ENCODE measurements around the gene CDY2B.
"Not testable (repeated sequence)": the region's sequence is repeated elsewhere in the genome, so short reads cannot be mapped to it uniquely, and the experiment has no call there.

The CDY2B gene, protein sequence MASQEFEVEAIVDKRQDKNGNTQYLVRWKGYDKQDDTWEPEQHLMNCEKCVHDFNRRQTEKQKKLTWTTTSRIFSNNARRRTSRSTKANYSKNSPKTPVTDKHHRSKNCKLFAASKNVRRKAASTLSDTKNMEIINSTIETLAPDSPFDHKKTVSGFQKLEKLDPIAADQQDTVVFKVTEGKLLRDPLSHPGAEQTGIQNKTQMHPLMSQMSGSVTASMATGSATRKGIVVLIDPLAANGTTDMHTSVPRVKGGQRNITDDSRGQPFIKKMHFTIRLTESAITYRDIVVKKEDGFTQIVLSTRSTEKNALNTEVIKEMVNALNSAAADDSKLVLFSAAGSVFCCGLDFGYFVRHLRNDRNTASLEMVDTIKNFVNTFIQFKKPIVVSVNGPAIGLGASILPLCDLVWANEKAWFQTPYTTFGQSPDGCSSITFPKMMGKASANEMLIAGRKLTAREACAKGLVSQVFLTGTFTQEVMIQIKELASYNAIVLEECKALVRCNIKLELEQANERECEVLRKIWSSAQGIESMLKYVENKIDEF

DNA sequence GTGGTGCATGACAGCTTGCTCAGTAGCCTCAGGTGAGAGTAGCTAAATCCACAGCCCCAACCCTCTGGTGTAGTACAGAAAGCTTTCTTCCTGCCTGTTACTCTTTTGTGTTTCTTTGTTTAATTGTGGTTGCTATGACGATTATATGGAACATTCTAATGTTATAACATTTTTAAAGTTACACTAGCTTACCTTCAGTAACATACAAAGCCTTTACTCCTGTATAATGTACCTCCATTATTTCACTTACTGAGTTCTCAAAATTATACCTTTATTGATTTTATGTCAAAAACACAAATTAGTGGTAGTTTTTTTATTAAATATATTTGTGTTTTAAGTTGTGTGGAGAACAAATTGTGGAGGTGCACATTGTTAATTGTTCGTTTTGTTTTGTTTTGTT, at the start of gene CDY2B:
CDY2B (minus strand) TSS at position 101 of the 400 bp plus-strand sequence. CDS start 328 bp downstream, outside the sequence.
- not testable (repeated sequence) for DNase-seq

DNA sequence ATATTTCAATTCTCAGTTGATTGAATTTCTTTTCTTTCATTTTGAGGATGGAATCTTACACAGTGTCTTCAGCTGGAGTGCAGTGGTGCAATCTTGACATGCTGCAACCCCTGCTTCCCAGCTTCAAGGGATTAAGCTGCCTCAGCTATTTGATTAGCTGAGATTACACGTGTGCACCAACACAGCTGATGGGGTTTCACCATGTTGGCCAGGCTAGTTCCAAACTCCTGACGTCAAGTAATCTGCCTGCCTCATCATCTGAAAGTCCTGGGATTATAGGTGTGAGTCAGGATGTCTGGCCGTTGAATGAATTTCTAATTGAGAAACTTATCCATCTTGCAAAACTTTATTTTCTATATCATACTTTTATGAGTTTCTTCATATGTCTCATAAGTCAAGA, 28.0 kb upstream of the CDY2B start:
- DNase-seq: not testable (repeated sequence)

DNA sequence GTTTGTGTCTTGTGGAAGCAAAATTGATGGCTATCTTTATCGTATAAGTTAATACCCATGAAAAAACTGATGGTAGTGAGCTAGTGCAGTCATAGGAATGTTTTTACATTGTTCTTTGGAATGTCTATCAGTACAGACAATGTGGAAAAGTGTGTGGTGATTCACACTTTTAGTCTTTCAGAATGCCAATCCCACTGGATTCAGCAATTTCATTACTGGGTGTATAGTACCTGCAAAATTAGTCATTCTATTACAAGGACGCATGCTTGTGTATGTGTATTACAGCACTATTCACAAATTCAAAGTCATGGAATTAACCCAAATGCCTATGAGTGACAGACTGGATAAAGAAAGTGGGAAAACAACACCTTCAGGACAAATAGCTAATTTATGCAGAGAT, 27.3 kb upstream of the CDY2B start:
- not testable (repeated sequence) for DNase-seq

DNA sequence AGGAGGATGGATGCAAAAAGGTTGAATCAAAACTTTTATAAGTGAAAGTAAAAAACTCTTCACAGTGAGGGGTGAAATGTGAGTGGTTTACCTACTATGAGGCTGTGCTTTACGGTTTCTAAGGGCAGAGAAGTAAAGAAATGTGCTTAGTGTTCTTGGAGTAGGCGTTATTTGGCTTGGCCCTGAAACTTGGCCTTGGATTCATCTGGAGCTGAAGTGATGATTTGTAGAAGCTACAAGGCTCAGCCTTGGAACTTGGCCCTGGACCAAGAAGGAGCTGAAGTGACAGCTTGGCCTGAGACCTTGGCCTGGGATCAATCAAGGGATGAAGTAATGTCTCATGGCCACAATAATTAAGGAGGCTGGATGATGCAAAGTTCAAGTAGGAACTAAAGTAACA, 1.7 kb upstream of the CDY2B start:
- DNase-seq: not testable (repeated sequence)

DNA sequence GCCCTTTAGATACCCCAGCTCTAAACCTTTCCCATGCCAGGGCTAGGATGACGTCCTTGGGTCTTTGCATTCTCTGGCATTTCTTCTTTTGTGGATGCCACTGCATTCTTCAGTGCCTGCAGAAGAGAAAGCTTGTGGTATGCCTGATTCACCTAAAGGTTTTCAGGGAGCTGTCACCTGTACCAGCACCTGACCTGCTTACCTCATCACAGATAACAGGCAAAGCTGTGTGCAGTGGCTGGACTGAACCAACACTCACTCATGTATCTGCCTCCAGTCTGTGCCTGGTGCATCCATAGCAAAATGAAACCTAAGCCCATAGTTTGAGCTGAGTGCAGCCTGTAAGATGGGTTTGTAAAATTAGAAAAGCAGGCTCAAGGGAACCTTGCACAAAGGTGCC, 3.3 kb downstream of the CDY2B start:
- DNase-seq: not testable (repeated sequence)

DNA sequence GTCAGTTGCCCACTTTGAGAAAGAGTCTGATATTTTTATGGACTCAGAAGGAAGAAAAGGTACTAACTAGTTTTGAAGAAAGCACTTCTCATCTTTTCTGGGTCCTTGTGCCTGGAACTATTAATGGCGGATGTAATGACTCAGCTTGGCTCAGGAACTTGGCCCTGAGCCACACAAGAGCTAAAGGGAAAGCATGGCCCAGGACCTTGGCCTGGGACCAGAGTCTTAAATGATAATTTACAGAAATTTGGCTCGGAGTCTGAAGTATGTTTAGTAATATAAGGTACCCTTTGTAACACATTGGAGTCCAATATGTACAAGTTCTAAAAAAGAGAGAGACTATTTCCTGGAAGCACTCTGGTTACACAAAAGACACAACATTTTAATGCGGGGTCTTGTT, 4.6 kb downstream of the CDY2B start:
- DNase-seq: not testable (repeated sequence)

DNA sequence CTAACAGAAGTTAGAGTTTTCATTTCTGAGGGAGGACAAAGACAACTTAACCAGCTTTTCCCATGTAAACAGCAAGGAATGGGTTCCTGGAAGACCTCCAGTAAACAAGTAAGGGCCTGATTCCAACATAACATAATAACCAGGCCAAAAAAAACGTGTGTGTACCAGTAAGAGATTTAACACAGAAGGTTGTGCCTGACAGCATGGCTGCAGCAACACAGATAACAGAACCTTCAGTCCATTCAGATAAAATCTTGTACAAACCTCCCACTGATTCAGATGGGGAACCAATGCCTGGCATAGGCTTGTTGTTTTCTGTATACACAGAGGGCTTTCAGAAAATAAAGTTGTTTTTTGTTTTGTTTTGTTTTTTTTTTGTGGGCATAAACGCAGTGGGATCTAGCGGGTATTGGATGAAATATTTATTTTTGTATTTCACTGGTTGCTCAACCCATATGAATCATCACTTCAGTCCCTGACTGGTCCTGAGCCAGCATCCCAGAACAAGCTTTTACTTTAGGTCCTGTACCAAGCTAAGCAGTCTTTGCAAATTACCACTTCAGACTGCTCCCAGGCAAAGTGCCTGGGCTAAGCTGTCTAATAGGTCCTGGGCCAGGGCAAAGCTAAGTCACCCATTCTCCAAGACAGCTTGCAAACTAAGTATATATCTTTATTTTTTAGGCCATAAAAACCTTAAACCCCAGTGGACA, 8.7 kb downstream of the CDY2B start:
- not testable (repeated sequence) for DNase-seq

DNA sequence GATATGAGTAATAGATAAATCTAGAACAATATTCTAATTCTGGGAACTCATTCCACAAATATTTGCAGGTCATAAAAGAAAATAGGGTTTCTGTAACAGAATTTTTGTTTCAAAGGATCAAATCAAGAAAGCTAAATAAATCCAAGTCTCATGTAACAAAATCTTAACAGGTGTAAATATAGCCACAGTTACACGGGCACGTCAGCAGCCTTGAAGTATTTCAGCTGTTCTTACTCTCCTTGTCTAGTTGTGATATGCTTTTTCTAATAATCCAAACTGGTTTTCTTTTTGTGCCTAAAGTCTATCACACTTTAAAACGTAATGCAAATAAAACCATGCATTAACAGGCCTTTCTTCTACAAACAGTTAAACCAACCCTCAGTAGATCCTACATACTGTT, 9.3 kb downstream of the CDY2B start:
- not testable (repeated sequence) for DNase-seq

DNA sequence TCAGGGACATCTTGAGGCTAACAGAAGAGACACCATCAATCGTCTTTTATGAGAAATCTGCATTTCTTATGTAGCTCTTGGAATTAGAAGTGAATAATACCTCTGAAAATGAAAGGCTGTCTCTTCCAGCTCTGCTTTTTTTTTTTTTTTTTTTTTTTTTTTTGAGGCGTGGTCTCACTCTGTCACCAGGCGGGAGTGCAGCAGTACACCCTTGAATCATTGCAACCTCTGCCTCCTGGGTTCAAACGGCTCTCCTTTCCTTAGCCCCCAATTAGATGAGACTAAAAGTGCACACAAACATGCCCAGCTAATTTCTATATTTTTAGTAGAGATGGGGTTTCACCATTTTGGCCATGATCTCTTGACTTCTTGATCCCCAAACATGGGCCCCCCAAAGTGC, 12.2 kb downstream of the CDY2B start:
- not testable (repeated sequence) for DNase-seq

DNA sequence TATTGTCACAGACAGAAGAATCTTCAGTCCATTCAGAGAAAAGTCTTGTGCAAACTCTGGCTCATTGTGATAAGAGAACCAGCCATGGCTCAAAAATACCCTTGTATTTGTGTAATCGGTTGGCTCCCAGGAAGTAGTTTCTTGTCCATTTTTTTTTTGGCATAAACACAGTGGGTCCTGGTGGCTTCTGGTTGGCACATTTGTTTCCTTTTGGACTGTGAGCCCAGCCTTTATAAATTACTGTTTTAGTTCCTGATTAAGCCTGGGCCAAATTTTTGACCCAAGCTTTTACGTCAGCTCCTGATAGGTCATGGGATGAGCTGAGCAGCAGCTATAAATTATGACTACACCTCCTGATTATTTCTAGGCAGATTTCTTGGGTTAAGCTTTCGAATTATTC, 19.4 kb downstream of the CDY2B start:
- DNase-seq: not testable (repeated sequence)

DNA sequence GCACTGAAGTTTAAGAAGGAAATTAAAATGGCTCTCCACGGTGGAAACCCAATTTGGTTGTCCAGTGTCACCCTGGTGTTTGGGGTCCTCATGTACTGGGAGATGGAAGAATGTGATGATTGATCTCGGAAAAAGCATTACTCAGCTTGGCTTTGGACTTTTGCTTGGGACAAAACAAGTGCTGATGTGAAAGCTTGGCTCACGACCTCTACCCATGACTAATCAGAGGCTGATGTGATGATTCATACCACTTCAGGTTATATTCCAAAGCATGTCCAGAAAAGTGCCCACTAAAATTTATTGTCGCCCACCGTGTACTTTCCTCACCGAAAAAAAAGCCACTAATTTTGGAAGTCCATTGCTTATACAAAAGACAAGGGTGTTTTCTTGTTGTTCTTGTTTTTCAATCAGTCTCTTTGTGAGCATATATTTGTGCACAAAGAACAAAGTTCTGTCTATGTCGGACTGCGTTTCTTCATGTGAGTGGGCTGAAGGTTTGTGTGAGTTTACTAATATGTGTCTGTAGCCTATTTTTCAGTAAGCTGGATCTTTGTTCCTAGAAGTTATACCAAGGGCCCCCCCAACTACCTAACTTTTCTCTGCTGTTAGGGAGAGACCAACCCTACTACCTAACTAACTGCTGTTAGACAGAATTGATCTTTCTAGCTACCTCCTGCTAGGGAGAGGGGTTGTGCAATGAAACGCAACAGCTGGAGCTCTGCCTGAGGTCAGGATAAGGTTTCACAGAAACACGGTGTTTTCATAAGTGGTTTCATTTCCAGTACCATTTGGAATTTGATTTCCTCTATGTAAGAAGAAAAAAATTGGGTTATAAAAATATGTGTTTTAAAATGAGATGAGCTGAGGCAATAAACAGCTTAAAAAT, 22.8 kb downstream of the CDY2B start:
- not testable (repeated sequence) for DNase-seq

DNA sequence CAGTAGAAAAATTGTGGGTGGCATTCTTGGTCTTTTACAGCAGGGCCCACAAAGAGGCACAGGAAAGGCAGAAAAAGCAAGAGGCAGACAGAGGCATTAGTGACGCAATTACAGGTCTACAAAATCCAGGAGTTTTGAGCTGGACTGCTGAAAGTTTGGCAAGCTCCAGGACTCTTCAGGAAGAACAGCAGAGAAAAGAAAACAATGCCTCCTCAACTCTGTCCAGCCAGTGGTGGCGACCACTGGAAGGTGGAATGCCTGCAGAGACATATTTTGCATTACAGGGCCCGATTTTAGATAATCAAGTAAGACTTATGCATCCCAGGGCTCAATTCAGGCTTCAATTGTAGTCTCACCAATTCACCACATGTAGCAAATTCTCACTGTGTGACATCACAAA, 23.5 kb downstream of the CDY2B start:
- not testable (repeated sequence) for DNase-seq

DNA sequence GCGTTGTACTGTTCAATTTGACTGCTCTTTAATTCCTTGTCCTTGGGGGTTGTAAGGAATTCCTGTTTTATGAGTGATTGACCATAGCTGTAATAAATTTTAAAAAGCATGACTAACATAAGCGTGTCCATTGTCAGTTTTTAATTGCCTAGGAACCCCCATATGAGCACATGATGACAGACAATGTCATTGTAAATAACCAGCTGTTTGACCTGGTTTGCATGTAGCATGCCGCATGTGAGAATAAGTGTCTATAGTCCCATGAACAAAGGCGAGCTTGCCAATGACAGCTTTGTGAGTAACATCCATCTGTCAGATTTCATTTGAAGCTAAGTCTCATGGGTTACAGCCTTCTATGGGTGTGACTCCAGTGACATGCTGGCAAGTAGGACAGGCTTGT, 30.9 kb downstream of the CDY2B start:
- not testable (repeated sequence) for DNase-seq

DNA sequence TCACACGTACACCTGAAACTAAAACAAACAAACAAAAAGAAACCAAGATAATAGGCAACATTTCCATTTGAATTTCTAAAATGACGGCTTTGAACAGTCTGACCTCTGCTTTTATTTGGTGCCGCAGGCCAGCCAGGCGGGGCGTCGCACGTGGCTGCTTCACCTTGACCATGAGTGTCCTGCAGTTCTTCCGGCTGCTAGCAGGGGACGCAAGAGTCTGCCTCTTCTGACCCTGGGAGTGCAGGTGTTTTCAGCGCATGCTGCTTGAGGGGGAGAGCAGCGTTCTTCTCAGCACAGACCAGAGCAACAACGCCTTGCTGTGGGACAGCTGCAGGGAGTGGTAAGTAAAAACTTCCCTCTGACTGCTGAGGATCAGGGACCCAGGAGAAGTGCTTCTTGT, 47.9 kb downstream of the CDY2B start:
- not testable (repeated sequence) for DNase-seq

Data from NCI-H2029 treated with DMSO at 0.1 percent for 48 hours (cell line).